Right ventricle myocardium superior (tissue), 1 donor: ENCODE data around the gene MRI1. TPM values are rescaled to one million over a fixed set of nuclear protein-coding genes. Genes with fewer than 3 reads are reported as not detected.
A peak's percentile ranks its signal among the peaks of the same experiment; 100 is the strongest.

Experiments
- ATAC-seq: fragments of 200-7000 bp; cut with Tn5 transposase; one replicate; pipeline ENCODE4 v1.9.1; 2020; ENCODE audit warnings: mild to moderate bottlenecking; ENCODE audit not compliant: poor library complexity
- DNase-seq: peaks from one replicate; pipeline ENCODE4 v3.0.0-alpha.2; 2020
- intact Hi-C: fragments of 100-400 bp; cut with DNase I; formaldehyde crosslinking; loops from one replicate; pipeline ENCODE4 v1.11.2; 2022
- total RNA-seq: library from RNA; stranded (reverse); fragmentation: NEBNext Ultra II Directional; extraction: Animal tissue kit (Norgen Biotek cat#: 25700); gene quantifications from one replicate; pipeline ENCODE4 v1.2.1, GENCODE V29; 2021
- donor health status: DM: no; HTN: yes; CAD: no; lungs with severe emphysema.

The MRI1 gene
- total RNA-seq, 1 donor from 2014 or later, result 15.2 TPM

- intact Hi-C loops, result no loop called here
- ATAC-seq (no peak), DNase-seq (no peak)
These were observed 44.5 kb downstream of the MRI1 start for GRCh38 chr19:13808856-13809255.

GRCh38 chr19:13812544-13812943 is 48.2 kb downstream of the MRI1 start:
- DNase-seq (no peak), ATAC-seq (no peak)
- intact Hi-C loops, result no loop called here

GRCh38 chr19:13813147-13813546 is 48.8 kb downstream of the MRI1 start:
- DNase-seq, result no peak
- ATAC-seq, result no peak
- intact Hi-C loops, result no loop called here

- DNase-seq (no peak), ATAC-seq (no peak)
- intact Hi-C loops, result no loop called here
These were observed 50.2 kb downstream of the MRI1 start for GRCh38 chr19:13814550-13814949.

- DNase-seq, result no peak
- intact Hi-C loops, result no loop called here
- peak; percentile 28 for ATAC-seq
These were observed 52.8 kb downstream of the MRI1 start for GRCh38 chr19:13817018-13817614.

GRCh38 chr19:13817615-13818371 is 53.5 kb downstream of the MRI1 start:
- intact Hi-C loops, result no loop called here
- no peak for DNase-seq
- ATAC-seq, result peak; percentile 50

GRCh38 chr19:13819238-13819637 is 54.9 kb downstream of the MRI1 start:
- ATAC-seq (no peak), DNase-seq (no peak)
- intact Hi-C loops, result no loop called here

- ATAC-seq (no peak), DNase-seq (no peak)
- intact Hi-C loops, result no loop called here
These were observed 57.0 kb downstream of the MRI1 start for GRCh38 chr19:13821292-13821691.

- ATAC-seq, result peak; percentile 8
- intact Hi-C loops, result no loop called here
- peak; percentile 77 for DNase-seq
These were observed 58.9 kb downstream of the MRI1 start for GRCh38 chr19:13823256-13823655.

Other genes starting within 250 kb of the MRI1 start
- gene C19orf53, start 9.9 kb downstream of the MRI1 start, total RNA-seq, result 88.1 TPM
- gene ZSWIM4, start 30.9 kb downstream of the MRI1 start, total RNA-seq, result 2.7 TPM
- 1.8 TPM for gene NANOS3, start 112.6 kb downstream of the MRI1 start, total RNA-seq
- 0.81 TPM for gene BRME1, start 141.6 kb downstream of the MRI1 start, total RNA-seq
- 20.0 TPM for gene CC2D1A, start 141.7 kb downstream of the MRI1 start, total RNA-seq
- 3.1 TPM for gene PODNL1, start 173.9 kb downstream of the MRI1 start, total RNA-seq
- gene DCAF15, start 188.0 kb downstream of the MRI1 start, total RNA-seq, result 15.4 TPM
- 13.0 TPM for gene RFX1, start 241.8 kb downstream of the MRI1 start, total RNA-seq